ENCODE measurements around the gene DLG4.

DNA sequence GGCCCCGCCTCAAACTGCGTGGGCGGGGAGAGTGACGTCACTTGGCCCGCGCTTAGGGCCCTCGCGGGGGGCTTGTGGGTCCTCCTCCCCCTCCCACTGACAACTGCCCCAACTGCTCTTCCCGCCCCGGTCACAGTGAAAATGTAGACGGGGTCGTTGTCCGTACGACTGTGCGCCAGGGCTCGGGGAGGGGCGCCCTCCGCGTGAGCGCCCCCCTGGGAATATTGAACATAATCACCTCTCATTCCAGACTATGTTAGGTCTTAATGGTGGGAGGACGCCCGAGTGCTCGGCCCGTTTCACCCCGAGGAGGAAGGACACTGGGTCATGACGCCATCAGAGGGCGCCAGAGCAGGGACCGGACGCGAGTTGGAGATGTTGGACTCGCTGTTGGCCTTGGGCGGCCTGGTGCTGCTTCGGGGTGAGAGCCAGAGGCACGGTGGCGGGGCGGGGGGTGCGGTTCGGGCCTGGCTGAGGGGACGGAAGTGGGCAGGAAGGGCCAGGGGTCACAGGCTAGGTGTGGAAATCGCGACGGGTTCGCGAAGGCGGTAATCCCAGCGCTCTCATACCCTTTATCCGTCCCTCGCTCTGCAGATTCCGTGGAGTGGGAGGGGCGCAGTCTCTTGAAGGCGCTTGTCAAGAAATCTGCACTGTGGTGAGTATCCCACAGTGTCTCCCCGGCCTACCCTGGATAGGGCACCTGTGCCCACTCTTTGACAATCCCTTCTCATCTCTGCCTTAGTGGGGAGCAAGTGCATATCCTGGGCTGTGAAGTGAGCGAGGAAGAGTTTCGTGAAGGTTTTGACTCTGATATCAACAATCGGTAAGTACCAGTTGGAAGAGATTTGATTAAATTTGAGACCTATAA, 32.8 kb upstream of the DLG4 start, which contains the start of gene ELP5:
- TF ChIP-seq, protein P1, sequence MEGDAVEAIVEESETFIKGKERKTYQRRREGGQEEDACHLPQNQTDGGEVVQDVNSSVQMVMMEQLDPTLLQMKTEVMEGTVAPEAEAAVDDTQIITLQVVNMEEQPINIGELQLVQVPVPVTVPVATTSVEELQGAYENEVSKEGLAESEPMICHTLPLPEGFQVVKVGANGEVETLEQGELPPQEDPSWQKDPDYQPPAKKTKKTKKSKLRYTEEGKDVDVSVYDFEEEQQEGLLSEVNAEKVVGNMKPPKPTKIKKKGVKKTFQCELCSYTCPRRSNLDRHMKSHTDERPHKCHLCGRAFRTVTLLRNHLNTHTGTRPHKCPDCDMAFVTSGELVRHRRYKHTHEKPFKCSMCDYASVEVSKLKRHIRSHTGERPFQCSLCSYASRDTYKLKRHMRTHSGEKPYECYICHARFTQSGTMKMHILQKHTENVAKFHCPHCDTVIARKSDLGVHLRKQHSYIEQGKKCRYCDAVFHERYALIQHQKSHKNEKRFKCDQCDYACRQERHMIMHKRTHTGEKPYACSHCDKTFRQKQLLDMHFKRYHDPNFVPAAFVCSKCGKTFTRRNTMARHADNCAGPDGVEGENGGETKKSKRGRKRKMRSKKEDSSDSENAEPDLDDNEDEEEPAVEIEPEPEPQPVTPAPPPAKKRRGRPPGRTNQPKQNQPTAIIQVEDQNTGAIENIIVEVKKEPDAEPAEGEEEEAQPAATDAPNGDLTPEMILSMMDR (IDR thresholded peaks at IDR 0.05) = peak in 5 of 6 experiments; percentile 22 to 54 (median 37)
- peak; percentile 66 to 77 for TF ChIP-seq POLR2A (IDR thresholded peaks at IDR 0.05)

Data from Peyer's patch (tissue), 4 donors.